Esophagus muscularis mucosa (tissue), 4 donors: ENCODE measurements around the gene SLC39A11. TPM values are rescaled to one million over a fixed set of nuclear protein-coding genes. Genes with fewer than 3 reads are reported as not detected.
"Not testable (repeated sequence)": the region's sequence is repeated elsewhere in the genome, so short reads cannot be mapped to it uniquely, and the experiment has no call there.

Experiments
- DNase-seq: peaks from one replicate; pipeline ENCODE4 v3.0.0-alpha.2; 2017; ENCODE audit errors: extremely low spot score
- H3K27ac ChIP-seq, 4 donors: fragments of 200-600 bp; sonication (generic); replicated peaks in 1 of 4; 1 replicate in 3 of 4; 2 replicates in 1 of 4; pipeline ENCODE4 v1.5.1; 2016 to 2019; ENCODE audit warnings: mild to moderate bottlenecking in 1 of 4
- H3K27me3 ChIP-seq, 4 donors: fragments of 200-600 bp; sonication (generic); one replicate each; pipeline versions ENCODE4 v1.5.1 to v1.6.0; 2016 to 2019
- H3K36me3 ChIP-seq, 4 donors: fragments of 200-600 bp; sonication (generic); one replicate each; pipeline ENCODE4 v1.5.1; 2016 to 2019
- H3K4me1 ChIP-seq, 4 donors: fragments of 200-600 bp; sonication (generic); one replicate each; pipeline ENCODE4 v1.5.1; 2016 to 2019
- H3K4me3 ChIP-seq, 4 donors: fragments of 200-600 bp; sonication (generic); 1 replicate in 2 of 4; 2 replicates in 2 of 4; pipeline ENCODE4 v1.5.1; 2016 to 2019; ENCODE audit warnings: mild to moderate bottlenecking in 4 of 4, moderate library complexity in 1 of 4
- H3K9me3 ChIP-seq, 4 donors: fragments of 200-600 bp; sonication (generic); 1 replicate in 3 of 4; 2 replicates in 1 of 4; pipeline ENCODE4 v1.5.1; 2016 to 2019
- EP300 ChIP-seq: sonication (generic); formaldehyde crosslinking; IDR thresholded peaks from one replicate; pipeline ENCODE4 v1.6.1; 2017; ENCODE audit warnings: antibody characterized with exemption
- POLR2A ChIP-seq: fragments of 450-650 bp; IDR thresholded peaks from one replicate; pipeline ENCODE4 v1.6.1; 2017; ENCODE audit warnings: antibody characterized with exemption, moderate library complexity, mild to moderate bottlenecking, low read depth
- POLR2AphosphoS5 ChIP-seq, 2 donors: sonication (generic); formaldehyde crosslinking; IDR thresholded peaks; one replicate each; pipeline ENCODE4 v1.6.1; 2017; ENCODE audit warnings: antibody characterized with exemption in 2 of 2
- WGBS: methylation state at CpG from one replicate; pipeline ENCODE4 v1.1.5; 2018; 5-methylcytosine and 5-hydroxymethylcytosine counted together
- intact Hi-C: fragments of 100-400 bp; cut with DNase I; formaldehyde crosslinking; loops from one replicate; pipeline ENCODE4 v1.15.1; 2023
- total RNA-seq, 4 donors: library from RNA; depleted of rRNA; stranded (reverse); fragments of >200 nt; gene quantifications; one replicate each; pipeline versions ENCODE4 v1.1.0 to v1.2.1, GENCODE V29; 2016
- TF ChIP-seq, protein P1 (sequence below), 3 experiments: fragments of 200-600 bp in 2 of 3; fragments of 450-650 bp in 1 of 3; sonication (generic) in 2 of 3; IDR thresholded peaks; one replicate each; pipeline ENCODE4 v1.5.1; 2017 to 2019; ENCODE audit warnings: antibody characterized with exemption in 3 of 3, mild to moderate bottlenecking in 2 of 3, moderate library complexity in 1 of 3

The SLC39A11 gene
- total RNA-seq, 4 donors from 2014 or later, result 7.5 to 20.2 (median 18.4) TPM

DNA sequence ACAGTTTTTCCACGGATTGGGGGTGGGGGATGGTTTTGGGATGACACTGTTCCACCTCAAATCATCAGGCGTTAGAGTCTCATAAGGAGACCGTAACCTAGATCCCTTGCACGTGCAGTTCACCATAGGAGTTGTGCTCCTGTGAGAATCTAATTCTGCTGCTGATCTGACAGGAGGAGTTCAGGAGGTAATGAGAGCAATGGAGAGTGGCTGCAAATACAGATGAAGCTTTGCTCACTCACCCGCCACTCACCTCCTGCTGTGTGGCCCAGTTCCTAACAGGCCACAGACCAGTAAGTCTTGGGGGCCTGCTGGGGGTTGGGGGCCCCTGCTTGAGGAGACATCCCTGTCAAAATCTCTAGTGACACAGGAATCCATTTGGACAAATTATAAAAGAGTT lies 29.8 kb downstream of the SLC39A11 start:
- Histone ChIP-seq H3K36me3 (no peaks in the 10 kb centered on the region), H3K27ac (no peak overlapping the region), H3K9me3 (no peaks in the 10 kb centered on the region), H3K27me3 (no peaks in the 10 kb centered on the region), H3K4me3 (no peak overlapping the region), H3K4me1 (peaks cover 0 to 11% (median 3%) of the 10 kb centered on the region in 4 donors)
- no peak for DNase-seq
- TF ChIP-seq EP300 (no peak), POLR2AphosphoS5 (IDR thresholded peaks at IDR 0.05) (no peak)
- WGBS, result 90% methylated on average over 5 of the region's 5 CpGs
- intact Hi-C loops, result no loop called here

DNA sequence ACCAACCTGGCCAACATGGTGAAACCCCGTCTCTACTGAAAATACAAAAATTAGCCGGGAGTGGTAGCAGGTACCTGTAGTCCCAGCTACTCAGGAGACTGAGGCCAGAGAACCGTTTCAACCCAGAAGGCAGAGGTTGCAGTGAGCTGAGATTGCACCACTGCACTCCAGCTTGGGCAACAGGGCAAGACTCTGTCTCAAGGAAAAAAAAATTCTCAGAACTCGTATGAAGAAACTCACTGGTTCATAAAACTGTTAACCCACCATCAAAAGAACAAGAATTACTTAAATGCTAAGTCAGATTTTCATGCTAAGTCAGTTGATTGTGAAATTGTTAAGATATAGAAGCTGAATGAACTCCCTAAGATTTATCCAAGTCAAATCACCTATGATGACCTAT lies 31.3 kb downstream of the SLC39A11 start:
- Histone ChIP-seq H3K4me1 (peaks cover 0 to 11% (median 3%) of the 10 kb centered on the region in 4 donors), H3K9me3 (no peaks in the 10 kb centered on the region), H3K27me3 (no peaks in the 10 kb centered on the region), H3K36me3 (no peaks in the 10 kb centered on the region), H3K27ac (no peak overlapping the region), H3K4me3 (no peak overlapping the region)
- intact Hi-C loops, result no loop called here
- WGBS, result 88% methylated on average over 4 of the region's 4 CpGs
- DNase-seq, result no peak
- TF ChIP-seq, protein P1, sequence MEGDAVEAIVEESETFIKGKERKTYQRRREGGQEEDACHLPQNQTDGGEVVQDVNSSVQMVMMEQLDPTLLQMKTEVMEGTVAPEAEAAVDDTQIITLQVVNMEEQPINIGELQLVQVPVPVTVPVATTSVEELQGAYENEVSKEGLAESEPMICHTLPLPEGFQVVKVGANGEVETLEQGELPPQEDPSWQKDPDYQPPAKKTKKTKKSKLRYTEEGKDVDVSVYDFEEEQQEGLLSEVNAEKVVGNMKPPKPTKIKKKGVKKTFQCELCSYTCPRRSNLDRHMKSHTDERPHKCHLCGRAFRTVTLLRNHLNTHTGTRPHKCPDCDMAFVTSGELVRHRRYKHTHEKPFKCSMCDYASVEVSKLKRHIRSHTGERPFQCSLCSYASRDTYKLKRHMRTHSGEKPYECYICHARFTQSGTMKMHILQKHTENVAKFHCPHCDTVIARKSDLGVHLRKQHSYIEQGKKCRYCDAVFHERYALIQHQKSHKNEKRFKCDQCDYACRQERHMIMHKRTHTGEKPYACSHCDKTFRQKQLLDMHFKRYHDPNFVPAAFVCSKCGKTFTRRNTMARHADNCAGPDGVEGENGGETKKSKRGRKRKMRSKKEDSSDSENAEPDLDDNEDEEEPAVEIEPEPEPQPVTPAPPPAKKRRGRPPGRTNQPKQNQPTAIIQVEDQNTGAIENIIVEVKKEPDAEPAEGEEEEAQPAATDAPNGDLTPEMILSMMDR (IDR thresholded peaks at IDR 0.05), result no peak
- TF ChIP-seq POLR2AphosphoS5 (IDR thresholded peaks at IDR 0.05), result no peak
- TF ChIP-seq EP300, result no peak
- TF ChIP-seq POLR2A, result no peak

DNA sequence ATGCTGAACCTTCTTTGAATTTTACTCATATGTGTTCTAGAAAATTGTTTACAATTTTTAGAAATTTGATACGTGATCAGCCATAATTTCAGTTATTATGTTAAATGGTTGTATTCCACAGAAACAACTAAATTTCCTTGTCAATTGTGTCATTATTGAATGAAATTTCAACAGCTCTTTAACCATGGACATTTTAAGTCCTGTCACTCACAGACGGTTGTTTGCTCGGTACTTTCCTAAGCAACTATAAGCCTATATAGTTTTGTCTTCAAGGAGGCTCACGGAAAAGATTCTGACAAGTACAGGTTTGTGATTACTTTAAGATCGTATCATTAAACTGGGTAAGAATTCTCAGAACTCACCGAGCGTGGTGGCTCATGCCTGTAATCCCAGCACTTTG lies 31.8 kb downstream of the SLC39A11 start:
- intact Hi-C loops, result no loop called here
- no peaks in the 10 kb centered on the region for H3K27me3 ChIP-seq
- H3K9me3 ChIP-seq, result no peaks in the 10 kb centered on the region
- H3K36me3 ChIP-seq, result no peaks in the 10 kb centered on the region
- DNase-seq, result no peak
- 94% methylated on average over 7 of the region's 7 CpGs for WGBS
- H3K4me1 ChIP-seq, result peaks cover 0 to 11% (median 3%) of the 10 kb centered on the region in 4 donors
- TF ChIP-seq, protein P1 (IDR thresholded peaks at IDR 0.05), result no peak
- no peak for TF ChIP-seq EP300
- no peak for TF ChIP-seq POLR2A
- no peak for TF ChIP-seq POLR2AphosphoS5 (IDR thresholded peaks at IDR 0.05)
- no peak overlapping the region for H3K27ac ChIP-seq
- H3K4me3 ChIP-seq, result no peak overlapping the region

DNA sequence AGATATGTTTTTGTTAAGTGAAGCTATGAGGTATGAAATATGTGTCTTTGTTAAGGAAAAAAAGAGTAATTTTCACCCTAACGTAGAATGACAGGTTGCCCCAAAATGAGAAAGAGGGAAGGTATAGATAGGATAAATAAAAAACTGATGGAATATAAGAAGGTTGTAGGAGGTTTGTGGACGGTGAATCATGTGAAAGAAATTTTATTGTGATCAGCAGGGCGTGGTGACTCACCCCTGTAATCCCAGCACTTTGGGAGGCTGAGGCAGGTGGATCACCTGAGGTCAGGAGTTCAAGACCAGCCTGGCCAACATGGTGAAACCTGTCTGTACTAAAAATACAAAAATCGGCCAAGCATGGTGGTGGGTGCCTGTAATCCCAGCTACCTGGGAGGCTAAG lies 32.8 kb downstream of the SLC39A11 start:
- H3K27me3 ChIP-seq, H3K27ac ChIP-seq, H3K9me3 ChIP-seq, H3K4me3 ChIP-seq, DNase-seq, H3K4me1 ChIP-seq, H3K36me3 ChIP-seq, intact Hi-C loops: not testable (repeated sequence)
- WGBS, result 92% methylated on average over 4 of the region's 4 CpGs

DNA sequence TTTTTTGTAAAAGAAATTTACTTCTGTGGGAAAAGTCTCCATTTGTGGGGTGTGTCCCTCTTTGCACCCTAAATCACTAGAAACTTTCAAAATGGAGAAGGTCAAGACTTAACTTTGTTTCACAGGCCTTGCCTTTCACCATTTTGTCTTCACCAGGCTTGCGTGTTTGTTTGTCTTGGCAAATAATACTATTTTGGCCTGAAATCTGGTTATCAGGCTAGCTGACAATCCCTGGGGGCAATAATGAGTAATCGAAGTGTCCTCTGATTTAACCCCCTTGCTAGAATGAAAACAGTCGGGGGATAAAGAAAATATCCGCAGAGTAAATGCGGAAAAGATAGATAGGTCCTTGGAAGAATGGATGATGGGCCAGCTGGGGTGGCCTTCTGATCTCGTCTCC lies 34.5 kb downstream of the SLC39A11 start:
- TF ChIP-seq EP300, result no peak
- no peak for TF ChIP-seq POLR2A
- TF ChIP-seq POLR2AphosphoS5 (IDR thresholded peaks at IDR 0.05), result no peak
- TF ChIP-seq, protein P1 (IDR thresholded peaks at IDR 0.05), result no peak
- H3K9me3 ChIP-seq, result no peaks in the 10 kb centered on the region
- intact Hi-C loops, result no loop called here
- DNase-seq, result no peak
- H3K36me3 ChIP-seq, result no peaks in the 10 kb centered on the region
- H3K4me1 ChIP-seq, result no peaks in the 10 kb centered on the region
- no peak overlapping the region for H3K27ac ChIP-seq
- 80% methylated on average over 6 of the region's 6 CpGs for WGBS
- no peaks in the 10 kb centered on the region for H3K27me3 ChIP-seq
- no peak overlapping the region for H3K4me3 ChIP-seq

DNA sequence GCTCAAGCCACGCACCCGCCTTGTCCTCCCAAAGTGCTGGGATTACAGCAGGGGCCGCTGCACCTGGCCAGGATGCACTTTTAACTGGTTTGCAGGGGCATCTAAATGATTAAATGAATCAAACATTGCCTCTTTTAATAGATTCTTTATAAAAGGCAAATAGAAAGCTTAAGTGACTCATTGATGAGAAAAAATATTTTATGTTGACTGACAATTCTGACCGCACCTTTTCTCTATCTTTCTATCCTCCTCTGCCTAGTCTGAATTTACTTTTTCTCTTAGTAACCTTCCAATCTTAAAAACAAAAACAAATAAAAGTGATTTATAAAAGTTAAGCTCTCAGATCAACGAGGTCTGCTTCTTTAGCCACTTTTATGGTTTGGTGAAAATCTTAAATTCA lies 35.3 kb downstream of the SLC39A11 start:
- H3K27me3 ChIP-seq, result no peaks in the 10 kb centered on the region

More for the DNA sequence above, 35.3 kb downstream of the SLC39A11 start:
- no peak for DNase-seq
- intact Hi-C loops, result no loop called here
- H3K9me3 ChIP-seq, result no peaks in the 10 kb centered on the region
- no peaks in the 10 kb centered on the region for H3K4me1 ChIP-seq
- 97% methylated on average over 5 of the region's 5 CpGs for WGBS
- no peak overlapping the region for H3K27ac ChIP-seq
- TF ChIP-seq POLR2AphosphoS5 (IDR thresholded peaks at IDR 0.05), result no peak
- no peak for TF ChIP-seq EP300
- TF ChIP-seq, protein P1 (IDR thresholded peaks at IDR 0.05), result no peak
- no peak for TF ChIP-seq POLR2A
- H3K4me3 ChIP-seq, result no peak overlapping the region
- no peaks in the 10 kb centered on the region for H3K36me3 ChIP-seq
